GM19240 (cell line): ENCODE results near the gene NAV1.
"Not testable (repeated sequence)": the region's sequence is repeated elsewhere in the genome, so short reads cannot be mapped to it uniquely, and the experiment has no call there.

Experiments
- DNase-seq: peaks from one replicate; pipeline ENCODE4 v3.0.0; 2011; ENCODE audit warnings: low spot score; ENCODE audit not compliant: insufficient read length

The NAV1 gene

GRCh38 chr1:201544710-201545109 lies 5.8 kb downstream of the NAV1 start:
- DNase-seq: no peak

- no peak for DNase-seq
Measured at GRCh38 chr1:201545851-201546492, 7.0 kb downstream of the NAV1 start.

- not testable (repeated sequence) for DNase-seq
Measured at GRCh38 chr1:201549522-201549921, 10.6 kb downstream of the NAV1 start.

GRCh38 chr1:201551096-201551495 lies 12.2 kb downstream of the NAV1 start:
- no peak for DNase-seq

GRCh38 chr1:201551877-201552731 lies 13.2 kb downstream of the NAV1 start:
- no peak for DNase-seq

- DNase-seq: no peak
Measured at GRCh38 chr1:201552941-201553351, 14.0 kb downstream of the NAV1 start.

- DNase-seq: no peak
Measured at GRCh38 chr1:201553496-201554189, 14.7 kb downstream of the NAV1 start.

GRCh38 chr1:201554190-201554600 lies 15.3 kb downstream of the NAV1 start:
- DNase-seq: no peak

- DNase-seq: no peak
Measured at GRCh38 chr1:201554789-201555592, 16.1 kb downstream of the NAV1 start.

GRCh38 chr1:201555593-201555945 lies 16.6 kb downstream of the NAV1 start:
- DNase-seq: no peak

GRCh38 chr1:201556841-201557571 lies 18.1 kb downstream of the NAV1 start:
- no peak for DNase-seq

- DNase-seq: no peak
Measured at GRCh38 chr1:201557572-201557958, 18.6 kb downstream of the NAV1 start.

GRCh38 chr1:201559679-201560162 lies 20.8 kb downstream of the NAV1 start:
- peak; percentile 84 for DNase-seq

- no peak for DNase-seq
Measured at GRCh38 chr1:201560328-201561194, 21.6 kb downstream of the NAV1 start.

GRCh38 chr1:201561195-201561564 lies 22.3 kb downstream of the NAV1 start:
- DNase-seq: no peak

GRCh38 chr1:201561601-201562000 lies 22.7 kb downstream of the NAV1 start:
- no peak for DNase-seq

- no peak for DNase-seq
Measured at GRCh38 chr1:201562257-201562656, 23.3 kb downstream of the NAV1 start.

- no peak for DNase-seq
Measured at GRCh38 chr1:201562659-201563405, 23.9 kb downstream of the NAV1 start.

- no peak for DNase-seq
Measured at GRCh38 chr1:201563406-201563780, 24.5 kb downstream of the NAV1 start.
